GM12872 (cell line): ENCODE results near the gene EPB41L3.

Source experiments
- TF ChIP-seq, protein P1 (sequence below): IDR thresholded peaks from 3 replicates; pipeline ENCODE4 v1.5.1; 2011; ENCODE audit warnings: low read depth, mild to moderate bottlenecking, low read length, moderate library complexity; ENCODE audit not compliant: insufficient read depth

EPB41L3 gene

DNA sequence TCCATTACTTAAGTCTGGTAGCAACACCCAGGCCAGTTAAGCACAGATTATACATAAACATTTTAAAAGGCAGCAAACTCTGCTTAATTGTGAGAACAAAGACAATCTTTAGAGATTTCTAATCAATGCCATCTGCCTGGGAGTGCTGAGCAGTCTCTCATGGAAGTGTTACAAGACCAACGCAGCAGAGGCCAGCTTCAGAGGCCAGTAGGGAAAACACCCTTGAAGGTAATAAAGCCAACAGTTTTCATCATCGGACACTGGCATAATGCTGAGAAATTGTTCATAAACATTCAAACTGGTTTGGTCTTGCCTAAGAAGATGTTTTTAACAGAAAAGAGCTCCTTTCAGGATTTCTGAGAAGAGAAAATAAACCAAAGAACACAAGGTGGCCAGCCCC, 35.0 kb downstream of the EPB41L3 start:
- TF ChIP-seq, protein P1, sequence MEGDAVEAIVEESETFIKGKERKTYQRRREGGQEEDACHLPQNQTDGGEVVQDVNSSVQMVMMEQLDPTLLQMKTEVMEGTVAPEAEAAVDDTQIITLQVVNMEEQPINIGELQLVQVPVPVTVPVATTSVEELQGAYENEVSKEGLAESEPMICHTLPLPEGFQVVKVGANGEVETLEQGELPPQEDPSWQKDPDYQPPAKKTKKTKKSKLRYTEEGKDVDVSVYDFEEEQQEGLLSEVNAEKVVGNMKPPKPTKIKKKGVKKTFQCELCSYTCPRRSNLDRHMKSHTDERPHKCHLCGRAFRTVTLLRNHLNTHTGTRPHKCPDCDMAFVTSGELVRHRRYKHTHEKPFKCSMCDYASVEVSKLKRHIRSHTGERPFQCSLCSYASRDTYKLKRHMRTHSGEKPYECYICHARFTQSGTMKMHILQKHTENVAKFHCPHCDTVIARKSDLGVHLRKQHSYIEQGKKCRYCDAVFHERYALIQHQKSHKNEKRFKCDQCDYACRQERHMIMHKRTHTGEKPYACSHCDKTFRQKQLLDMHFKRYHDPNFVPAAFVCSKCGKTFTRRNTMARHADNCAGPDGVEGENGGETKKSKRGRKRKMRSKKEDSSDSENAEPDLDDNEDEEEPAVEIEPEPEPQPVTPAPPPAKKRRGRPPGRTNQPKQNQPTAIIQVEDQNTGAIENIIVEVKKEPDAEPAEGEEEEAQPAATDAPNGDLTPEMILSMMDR, result no peak

DNA sequence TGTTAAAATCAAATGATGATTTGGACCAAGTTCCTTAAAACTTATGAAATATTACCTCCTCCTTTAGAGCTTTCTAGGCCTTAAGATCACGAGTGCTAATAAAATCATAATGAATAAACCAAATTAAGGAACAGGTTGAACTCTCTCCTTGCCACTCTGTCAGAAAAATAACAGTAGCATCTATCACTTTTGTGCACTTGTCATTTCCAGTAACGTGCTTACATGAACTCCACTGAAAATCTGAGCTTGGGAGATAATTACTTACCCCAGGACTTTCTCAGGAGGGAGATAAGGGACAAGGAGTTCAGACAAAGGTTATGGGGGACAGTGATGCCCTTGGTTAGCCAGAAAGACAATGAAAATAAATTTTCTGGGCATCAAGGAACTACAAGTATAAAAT, 36.0 kb downstream of the EPB41L3 start:
- TF ChIP-seq, protein P1, result no peak

DNA sequence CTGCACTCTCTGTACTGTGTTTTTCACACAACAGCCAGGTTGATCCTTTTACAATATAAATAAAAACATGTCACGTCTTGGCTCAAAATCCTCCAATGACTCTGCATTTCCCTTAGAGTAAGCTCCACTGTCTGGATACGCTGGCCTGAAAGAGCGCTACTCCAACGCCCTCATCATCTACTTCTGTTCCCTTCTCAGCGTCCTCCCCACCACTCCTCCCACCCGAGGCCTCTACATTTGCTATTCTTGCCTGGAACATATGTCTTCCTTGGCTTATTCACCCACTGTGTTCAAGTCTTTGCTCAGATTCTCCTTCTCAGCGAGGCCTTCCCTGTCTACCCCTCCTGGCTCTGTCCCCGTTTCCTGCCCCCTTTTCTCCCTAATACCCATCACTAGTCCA, 37.6 kb downstream of the EPB41L3 start:
- TF ChIP-seq, protein P1, result no peak

DNA sequence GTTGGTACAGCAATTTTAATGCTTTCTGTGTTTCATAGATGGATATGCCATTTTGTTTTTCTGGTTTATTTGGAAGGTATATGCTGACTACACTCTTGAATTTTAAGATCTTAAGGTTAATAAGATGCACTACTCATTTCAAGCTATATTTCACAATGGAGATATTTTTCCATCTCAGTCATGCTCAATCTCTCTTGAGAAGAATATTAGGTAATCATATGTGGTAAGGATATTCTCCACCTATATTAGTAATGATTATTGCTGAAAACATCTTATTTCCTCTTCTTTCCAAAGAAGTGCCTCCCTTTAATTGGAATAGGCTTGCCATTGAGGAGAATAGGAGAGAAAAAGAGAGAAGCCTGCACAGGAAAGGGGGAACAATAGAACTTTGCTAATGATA, 40.1 kb downstream of the EPB41L3 start:
- TF ChIP-seq, protein P1, result no peak

DNA sequence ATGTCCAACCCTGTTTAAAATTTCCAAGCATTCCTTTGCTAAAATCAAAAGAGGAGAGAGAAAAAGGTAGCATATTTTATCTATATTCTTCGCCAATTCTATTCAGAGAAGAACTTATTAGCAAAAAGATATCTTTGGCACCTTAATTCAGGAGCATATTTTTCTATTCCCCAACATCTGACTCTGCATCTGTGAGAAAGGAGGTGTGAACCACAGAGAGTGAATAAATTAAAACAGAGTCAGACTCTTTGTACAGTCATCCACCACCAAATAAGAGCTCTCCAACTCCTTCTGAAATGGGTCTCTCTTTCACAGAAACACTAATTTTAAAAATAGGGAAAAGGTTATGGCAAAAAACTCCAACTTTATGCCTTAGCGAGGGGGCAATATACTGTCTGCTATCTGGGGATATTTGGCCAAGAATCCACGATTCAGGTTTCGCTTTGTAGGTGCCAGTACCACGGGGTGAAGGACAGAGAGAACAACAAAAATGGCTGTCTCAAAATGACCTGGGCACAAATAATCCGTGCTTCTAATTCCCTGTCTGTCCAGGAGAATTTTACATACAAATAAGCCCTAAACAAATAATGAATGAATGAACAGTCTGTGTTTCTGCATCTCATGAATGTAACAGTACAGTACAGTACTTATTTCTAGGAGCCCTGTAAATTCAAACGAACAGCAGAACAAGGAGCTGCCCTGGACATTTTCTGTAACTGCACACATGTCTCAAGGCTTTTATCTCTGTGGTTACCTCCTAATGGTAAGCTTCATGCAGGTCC, 43.4 kb downstream of the EPB41L3 start:
- TF ChIP-seq, protein P1, result no peak

DNA sequence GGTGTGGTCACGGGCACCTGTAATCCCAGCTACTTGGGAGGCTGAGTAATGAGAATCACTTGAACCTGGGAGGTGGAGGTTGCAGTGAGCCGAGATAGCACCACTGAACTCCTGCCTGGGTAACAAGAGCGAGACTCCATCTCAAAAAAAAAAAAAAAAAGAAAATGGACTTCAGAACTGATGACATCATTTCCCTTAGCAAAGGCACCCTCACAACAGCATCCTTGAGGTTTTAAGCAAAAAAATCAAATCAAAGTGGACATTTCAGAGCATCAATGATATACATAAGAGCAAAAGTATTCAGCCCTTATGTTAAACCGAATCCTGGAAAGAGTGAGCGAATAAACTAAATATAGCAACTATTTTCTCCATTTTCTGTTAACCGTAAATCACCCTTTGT, 45.3 kb downstream of the EPB41L3 start:
- TF ChIP-seq, protein P1, result no peak

DNA sequence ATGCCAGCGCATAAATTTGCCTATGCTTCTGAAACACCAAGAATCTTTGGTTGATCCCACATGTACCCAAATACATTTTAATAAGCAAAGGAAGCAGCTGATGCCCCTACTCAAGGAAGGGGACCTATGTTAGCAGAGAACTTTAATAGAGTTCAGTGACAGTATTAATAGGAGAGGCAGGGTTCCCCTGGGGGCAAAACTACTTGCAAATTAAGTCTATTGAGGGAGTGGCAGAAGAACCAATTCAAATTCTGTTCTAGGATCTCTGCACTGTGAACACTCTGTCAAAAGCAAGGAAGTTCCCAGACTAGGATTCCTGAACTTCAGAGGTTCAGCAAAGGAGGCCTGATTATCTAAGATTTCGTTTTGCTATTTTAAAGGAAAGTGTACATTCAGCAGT, 47.5 kb downstream of the EPB41L3 start:
- TF ChIP-seq, protein P1, result no peak
